H9 (cell line): ENCODE measurements around the gene SPATA17. TPM values are rescaled to one million over a fixed set of nuclear protein-coding genes. Genes with fewer than 3 reads are reported as not detected.

Experiments
- DNase-seq: peaks from one replicate; pipeline ENCODE4 v3.0.0-alpha.2; 2017
- H2AFZ ChIP-seq: one replicate; pipeline ENCODE4 v1.6.1; 2013; ENCODE audit warnings: mild to moderate bottlenecking, low read length, control low read depth, moderate library complexity
- H2AK5ac ChIP-seq: 2 replicates; pipeline ENCODE4 v1.6.1; 2013; ENCODE audit warnings: low read length, control low read depth, mixed read lengths; ENCODE audit not compliant: insufficient read length
- H2BK120ac ChIP-seq: one replicate; pipeline ENCODE4 v1.6.1; 2013; ENCODE audit warnings: low read depth, mild to moderate bottlenecking, low read length, control low read depth, inconsistent platforms; ENCODE audit not compliant: poor library complexity, severe bottlenecking
- H2BK12ac ChIP-seq: 2 replicates; pipeline ENCODE4 v1.6.1; 2013; ENCODE audit warnings: low read length, control low read depth, mixed read lengths, low read depth; ENCODE audit not compliant: insufficient read length
- H2BK15ac ChIP-seq: 2 replicates; pipeline ENCODE4 v1.6.1; 2013; ENCODE audit warnings: low read depth, low read length, control low read depth
- H2BK20ac ChIP-seq: one replicate; pipeline ENCODE4 v1.6.1; 2013; ENCODE audit warnings: low read depth, mild to moderate bottlenecking, low read length, control low read depth, inconsistent platforms; ENCODE audit not compliant: poor library complexity, severe bottlenecking
- H2BK5ac ChIP-seq: 2 replicates; pipeline ENCODE4 v1.6.1; 2013; ENCODE audit warnings: low read length, control low read depth, mixed read lengths; ENCODE audit not compliant: insufficient read length
- H3K14ac ChIP-seq: 2 replicates; pipeline ENCODE4 v1.6.1; 2013; ENCODE audit warnings: low read length, control low read depth; ENCODE audit not compliant: insufficient read depth
- H3K18ac ChIP-seq: 2 replicates; pipeline ENCODE4 v1.6.1; 2013; ENCODE audit warnings: low read depth, mild to moderate bottlenecking, mixed read lengths, low read length, control low read depth; ENCODE audit not compliant: insufficient read length
- H3K23ac ChIP-seq: 2 replicates; pipeline ENCODE4 v1.6.1; 2013; ENCODE audit warnings: low read length, control low read depth, mixed read lengths, low read depth; ENCODE audit not compliant: insufficient read length
- H3K23me2 ChIP-seq: 2 replicates; pipeline ENCODE4 v1.6.1; 2013; ENCODE audit warnings: low read depth, mild to moderate bottlenecking, mixed read lengths, low read length, control low read depth; ENCODE audit not compliant: insufficient read length, poor library complexity, severe bottlenecking
- H3K27ac ChIP-seq: 2 replicates; pipeline ENCODE4 v1.5.1; 2013; ENCODE audit warnings: low read length, control low read depth, mixed read lengths, low read depth; ENCODE audit not compliant: insufficient read length
- H3K27me3 ChIP-seq: 2 replicates; pipeline ENCODE4 v1.6.1; 2013; ENCODE audit warnings: low read length, control low read depth, inconsistent platforms; ENCODE audit not compliant: insufficient read depth
- H3K4ac ChIP-seq: 2 replicates; pipeline ENCODE4 v1.6.1; 2013; ENCODE audit warnings: low read depth, mild to moderate bottlenecking, control low read depth, inconsistent platforms, low read length, moderate library complexity
- H3K4me1 ChIP-seq: 2 replicates; pipeline ENCODE4 v1.6.1; 2013; ENCODE audit warnings: low read length, control low read depth, inconsistent platforms; ENCODE audit not compliant: insufficient read depth
- H3K4me2 ChIP-seq: 2 replicates; pipeline ENCODE4 v1.6.1; 2013; ENCODE audit warnings: low read length, control low read depth, mixed read lengths; ENCODE audit not compliant: insufficient read length, insufficient read depth
- H3K56ac ChIP-seq: 2 replicates; pipeline ENCODE4 v1.6.1; 2013; ENCODE audit warnings: low read depth, mild to moderate bottlenecking, mixed read lengths, low read length, control low read depth; ENCODE audit not compliant: insufficient read length
- H3K79me1 ChIP-seq: 2 replicates; pipeline ENCODE4 v1.6.1; 2013; ENCODE audit warnings: low read depth, mild to moderate bottlenecking, moderate library complexity, low read length, control low read depth, inconsistent platforms; ENCODE audit not compliant: insufficient read depth, poor library complexity, severe bottlenecking
- H3K79me2 ChIP-seq: 2 replicates; pipeline ENCODE4 v1.6.1; 2013; ENCODE audit warnings: low read length, control low read depth, inconsistent platforms; ENCODE audit not compliant: insufficient read depth
- H3K9ac ChIP-seq: 2 replicates; pipeline ENCODE4 v1.6.1; 2013; ENCODE audit warnings: low read length, control low read depth, mixed read lengths; ENCODE audit not compliant: insufficient read length; ENCODE audit errors: extremely low read depth
- H3K9me3 ChIP-seq: one replicate; pipeline ENCODE4 v1.6.1; 2013; ENCODE audit warnings: low read depth, low read length, inconsistent platforms; ENCODE audit not compliant: control insufficient read depth
- H3T11ph ChIP-seq: one replicate; pipeline ENCODE4 v1.6.1; 2013; ENCODE audit warnings: mild to moderate bottlenecking, low read length, control low read depth, inconsistent platforms
- H4K20me1 ChIP-seq: one replicate; pipeline ENCODE4 v1.6.1; 2013; ENCODE audit not compliant: control insufficient read depth, insufficient read length, insufficient read depth
- H4K5ac ChIP-seq: 2 replicates; pipeline ENCODE4 v1.6.1; 2013; ENCODE audit warnings: low read depth, mild to moderate bottlenecking, mixed read lengths, low read length, control low read depth; ENCODE audit not compliant: insufficient read length
- H4K8ac ChIP-seq: replicated peaks from 2 replicates; pipeline ENCODE4 v1.6.1; 2013; ENCODE audit warnings: low read length, control low read depth, mixed read lengths, low read depth; ENCODE audit not compliant: insufficient read length
- H4K91ac ChIP-seq: 2 replicates; pipeline ENCODE4 v1.6.1; 2013; ENCODE audit warnings: low read depth, mild to moderate bottlenecking, moderate library complexity, mixed read lengths, low read length, control low read depth; ENCODE audit not compliant: insufficient read length
- H3K27ac Mint-ChIP-seq, 3 experiments: 2 replicates in 2 of 3; 3 replicates in 1 of 3; pipeline ENCODE4 v1.8.0; 2020 to 2021; ENCODE audit warnings: mixed read lengths in 3 of 3, mild to moderate bottlenecking in 1 of 3, moderate library complexity in 1 of 3
- H3K27me3 Mint-ChIP-seq: 2 replicates; pipeline ENCODE4 v1.8.0; 2021; ENCODE audit warnings: low read depth, mild to moderate bottlenecking, moderate library complexity, mixed read lengths
- H3K36me3 Mint-ChIP-seq, 3 experiments: 2 replicates in 2 of 3; 3 replicates in 1 of 3; pipeline ENCODE4 v1.8.0; 2020 to 2021; ENCODE audit warnings: low read depth in 3 of 3, mixed read lengths in 3 of 3; ENCODE audit not compliant: insufficient read depth in 1 of 3
- H3K4me1 Mint-ChIP-seq, 2 experiments: 2 replicates each; pipeline ENCODE4 v1.8.0; 2020; ENCODE audit warnings: mixed read lengths in 2 of 2
- H3K4me3 Mint-ChIP-seq, 2 experiments: 2 replicates in 1 of 2; 3 replicates in 1 of 2; pipeline ENCODE4 v1.8.0; 2020 to 2021; ENCODE audit warnings: mild to moderate bottlenecking in 2 of 2, mixed read lengths in 2 of 2, moderate library complexity in 1 of 2
- H3K9me3 Mint-ChIP-seq, 2 experiments: 2 replicates in 1 of 2; 3 replicates in 1 of 2; pipeline ENCODE4 v1.8.0; 2020; ENCODE audit warnings: mild to moderate bottlenecking in 2 of 2, mixed read lengths in 2 of 2, moderate library complexity in 1 of 2
- CTCF ChIP-seq: fragments of 200-600 bp; sonication (generic); conservative IDR thresholded peaks from 3 replicates; pipeline ENCODE4 v1.8.0; 2021; ENCODE audit warnings: antibody characterized with exemption, mild to moderate bottlenecking
- WGBS: extraction: QIAGEN DNeasy Blood & Tissue Kit; methylation state at CpG from one replicate; pipeline ENCODE4 v1.1.7; 2013; ENCODE audit warnings: missing lambda C conversion rate, low lambda C conversion rate, mixed read lengths; ENCODE audit not compliant: insufficient read length; ENCODE audit errors: extremely low coverage; 5-methylcytosine and 5-hydroxymethylcytosine counted together
- total RNA-seq: library from RNA; stranded (reverse); gene quantifications from 2 replicates; pipeline ENCODE4 v1.2.1, GENCODE V29; 2021

Gene SPATA17
- total RNA-seq, 1 experiment from 2014 or later: 0.44 TPM

GRCh38 chr1:217605390-217605789 is 25.8 kb upstream of the SPATA17 start:
- no peak overlapping the region for H3K27ac Mint-ChIP-seq

More at GRCh38 chr1:217605390-217605789, 25.8 kb upstream of the SPATA17 start:
- H2AFZ ChIP-seq: no peak overlapping the region
- H2BK20ac ChIP-seq: no peak overlapping the region
- no peaks in the 10 kb centered on the region for H3K23me2 ChIP-seq
- H3K79me1 ChIP-seq: no peaks in the 10 kb centered on the region
- H3K9ac ChIP-seq: no peak overlapping the region
- H3T11ph ChIP-seq: no peak overlapping the region
- no peak overlapping the region for H3K18ac ChIP-seq
- H3K4ac ChIP-seq: no peak overlapping the region
- no peak overlapping the region for H3K56ac ChIP-seq
- H3K9me3 ChIP-seq: no peaks in the 10 kb centered on the region
- TF ChIP-seq CTCF: no peak
- H4K8ac ChIP-seq: no peak overlapping the region
- Mint-ChIP-seq H3K27me3 (no peaks in the 10 kb centered on the region), H3K4me3 (no peak overlapping the region), H3K36me3 (peaks cover 0 to 13% (median 8%) of the 10 kb centered on the region in 3 experiments; a peak in 3 of 7 replicates), H3K4me1 (no peaks in the 10 kb centered on the region), H3K9me3 (no peaks in the 10 kb centered on the region)
- no peak overlapping the region for H2BK120ac ChIP-seq
- H2BK12ac ChIP-seq: no peak overlapping the region
- H3K79me2 ChIP-seq: no peaks in the 10 kb centered on the region
- no peaks in the 10 kb centered on the region for H3K4me1 ChIP-seq
- no peaks in the 10 kb centered on the region for H4K20me1 ChIP-seq
- DNase-seq: no peak
- no peak overlapping the region for H3K27ac ChIP-seq
- no peak overlapping the region for H4K91ac ChIP-seq
- WGBS: no CpG with 5 or more reads among the region's 1 CpG
- no peak overlapping the region for H2AK5ac ChIP-seq
- no peak overlapping the region for H3K4me2 ChIP-seq
- H3K23ac ChIP-seq: no peak overlapping the region
- no peaks in the 10 kb centered on the region for H3K27me3 ChIP-seq
- no peak overlapping the region for H2BK15ac ChIP-seq
- H3K14ac ChIP-seq: no peak overlapping the region
- no peak overlapping the region for H2BK5ac ChIP-seq
- no peak overlapping the region for H4K5ac ChIP-seq
